Neutrophil (primary cell): ENCODE measurements around the gene TMEM125.

Experiments used
- H3K27ac ChIP-seq: fragments of 200-600 bp; sonication (generic); 2 replicates; pipeline ENCODE4 v1.5.1; 2016; ENCODE audit warnings: mild to moderate bottlenecking, moderate library complexity
- H3K27me3 ChIP-seq: fragments of 200-600 bp; sonication (generic); 2 replicates; pipeline ENCODE4 v1.6.0; 2016; ENCODE audit warnings: mild to moderate bottlenecking
- H3K36me3 ChIP-seq: fragments of 200-600 bp; sonication (generic); 2 replicates; pipeline ENCODE4 v1.5.1; 2017
- H3K4me1 ChIP-seq, 2 experiments: fragments of 200-600 bp in 1 of 2; sonication (generic) in 1 of 2; 1 replicate in 1 of 2; 2 replicates in 1 of 2; pipeline versions ENCODE4 v1.5.1 to v1.6.1; 2013 to 2016; ENCODE audit warnings: low read depth in 1 of 2, low read length in 1 of 2, mild to moderate bottlenecking in 1 of 2, moderate library complexity in 1 of 2; ENCODE audit not compliant: control insufficient read depth in 1 of 2, insufficient read depth in 1 of 2
- H3K4me3 ChIP-seq, 2 experiments: fragments of 200-600 bp in 1 of 2; sonication (generic) in 1 of 2; 1 replicate in 1 of 2; 2 replicates in 1 of 2; pipeline ENCODE4 v1.5.1; 2013 to 2016; ENCODE audit warnings: low read depth in 1 of 2, low read length in 1 of 2, mild to moderate bottlenecking in 1 of 2, moderate library complexity in 1 of 2
- H3K9me3 ChIP-seq: fragments of 200-600 bp; sonication (generic); 2 replicates; pipeline ENCODE4 v1.5.1; 2016
- CTCF ChIP-seq: fragments of 200-600 bp; sonication (generic); IDR thresholded peaks from 2 replicates; pipeline ENCODE4 v1.5.1; 2016; ENCODE audit warnings: antibody characterized with exemption

The TMEM125 gene

DNA sequence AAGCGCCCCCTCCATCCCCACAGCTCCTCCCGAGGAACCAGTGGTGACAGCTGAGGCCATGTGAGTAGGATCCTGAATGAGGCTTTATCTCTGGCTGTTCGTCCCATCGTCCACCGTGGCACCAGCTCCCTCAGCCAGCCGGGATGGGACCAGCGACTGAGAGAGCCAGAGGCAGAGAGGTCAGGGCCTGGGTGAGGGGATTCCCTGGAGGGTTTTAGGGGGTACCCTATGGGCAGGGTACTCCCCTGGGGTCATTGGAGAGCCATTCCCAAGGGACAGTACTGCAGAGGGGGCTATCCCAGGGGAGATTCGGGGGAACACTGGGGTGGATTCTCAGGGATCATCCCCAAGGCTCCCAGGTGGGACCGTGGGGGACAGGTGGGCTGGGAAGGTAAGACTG is 2.4 kb downstream of the TMEM125 start:
- Histone ChIP-seq H3K36me3 (no peaks in the 10 kb centered on the region), H3K27me3 (no peaks in the 10 kb centered on the region), H3K9me3 (no peaks in the 10 kb centered on the region), H3K4me3 (no peak overlapping the region), H3K4me1 (peaks cover 12 to 17% of the 10 kb centered on the region in 2 experiments), H3K27ac (no peak overlapping the region)
- no peak for TF ChIP-seq CTCF

DNA sequence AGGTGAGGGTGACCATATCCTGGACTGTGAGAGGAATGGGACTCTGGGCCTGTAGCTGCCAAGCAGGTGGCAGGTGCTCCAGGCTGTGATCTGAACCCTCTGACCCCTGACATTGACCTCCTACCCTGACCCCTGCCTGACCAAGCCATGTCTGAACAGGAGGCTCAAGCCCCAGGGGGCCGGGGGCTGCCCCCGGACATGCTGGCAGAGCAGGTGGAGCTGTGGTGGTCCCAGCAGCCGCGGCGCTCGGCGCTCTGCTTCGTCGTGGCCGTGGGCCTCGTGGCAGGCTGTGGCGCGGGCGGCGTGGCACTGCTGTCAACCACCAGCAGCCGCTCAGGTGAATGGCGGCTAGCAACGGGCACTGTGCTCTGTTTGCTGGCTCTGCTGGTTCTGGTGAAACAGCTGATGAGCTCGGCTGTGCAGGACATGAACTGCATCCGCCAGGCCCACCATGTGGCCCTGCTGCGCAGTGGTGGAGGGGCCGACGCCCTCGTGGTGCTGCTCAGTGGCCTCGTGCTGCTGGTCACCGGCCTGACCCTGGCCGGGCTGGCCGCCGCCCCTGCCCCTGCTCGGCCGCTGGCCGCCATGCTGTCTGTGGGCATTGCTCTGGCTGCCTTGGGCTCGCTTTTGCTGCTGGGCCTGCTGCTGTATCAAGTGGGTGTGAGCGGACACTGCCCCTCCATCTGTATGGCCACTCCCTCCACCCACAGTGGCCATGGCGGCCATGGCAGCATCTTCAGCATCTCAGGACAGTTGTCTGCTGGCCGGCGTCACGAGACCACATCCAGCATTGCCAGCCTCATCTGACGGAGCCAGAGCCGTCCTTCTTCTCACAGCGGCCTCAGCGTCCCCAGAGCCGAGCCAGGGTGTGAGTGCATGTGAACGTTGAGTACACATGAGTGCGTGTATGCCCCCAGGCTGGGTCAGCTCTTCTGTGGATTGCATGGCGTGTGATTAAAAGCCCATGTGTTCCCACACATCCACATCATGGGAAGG is 3.1 kb downstream of the TMEM125 start:
- Histone ChIP-seq H3K4me3 (no peak overlapping the region), H3K36me3 (no peaks in the 10 kb centered on the region), H3K4me1 (peaks cover 12 to 17% of the 10 kb centered on the region in 2 experiments), H3K27ac (no peak overlapping the region), H3K9me3 (no peaks in the 10 kb centered on the region), H3K27me3 (no peaks in the 10 kb centered on the region)
- no peak for TF ChIP-seq CTCF

DNA sequence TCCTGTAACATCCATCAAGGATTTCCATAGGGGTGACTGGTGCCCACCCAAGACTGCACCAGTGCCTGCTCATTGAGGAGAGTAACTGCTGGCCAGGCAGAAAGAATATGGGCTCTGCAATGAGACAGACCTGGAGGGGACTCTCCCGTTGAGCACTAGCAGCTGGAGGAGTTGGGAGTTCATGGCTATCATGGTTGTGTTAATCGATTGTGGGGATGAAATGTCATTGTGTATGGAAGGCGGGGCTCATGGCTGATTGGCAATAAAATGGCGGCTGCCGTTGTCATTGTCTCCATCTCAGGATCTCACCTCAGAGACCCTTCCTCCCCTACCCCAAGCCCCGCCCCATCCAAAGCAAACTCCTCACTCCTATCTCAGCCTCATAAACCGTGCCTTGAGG is 3.9 kb downstream of the TMEM125 start:
- no peak for TF ChIP-seq CTCF
- H3K27me3 ChIP-seq = no peaks in the 10 kb centered on the region
- no peaks in the 10 kb centered on the region for H3K36me3 ChIP-seq
- no peak overlapping the region for H3K27ac ChIP-seq
- no peak overlapping the region for H3K4me3 ChIP-seq
- H3K9me3 ChIP-seq = no peaks in the 10 kb centered on the region
- H3K4me1 ChIP-seq = peaks cover 12 to 17% of the 10 kb centered on the region in 2 experiments

- Histone ChIP-seq H3K36me3 (no peaks in the 10 kb centered on the region), H3K4me1 (peaks cover 12 to 17% of the 10 kb centered on the region in 2 experiments), H3K4me3 (no peak overlapping the region), H3K27me3 (no peaks in the 10 kb centered on the region), H3K27ac (no peak overlapping the region), H3K9me3 (no peaks in the 10 kb centered on the region)
- TF ChIP-seq CTCF = no peak
Measured at GRCh38 chr1:43274125-43274803, 4.5 kb downstream of the TMEM125 start.

GRCh38 chr1:43274804-43275180 is 5.0 kb downstream of the TMEM125 start:
- H3K9me3 ChIP-seq = no peaks in the 10 kb centered on the region
- no peak for TF ChIP-seq CTCF
- H3K36me3 ChIP-seq = no peaks in the 10 kb centered on the region
- H3K27ac ChIP-seq = no peak overlapping the region
- no peak overlapping the region for H3K4me3 ChIP-seq
- no peaks in the 10 kb centered on the region for H3K27me3 ChIP-seq
- H3K4me1 ChIP-seq = peaks cover 12 to 17% of the 10 kb centered on the region in 2 experiments
